Left ventricle myocardium inferior (tissue), 1 donor: ENCODE measurements around the gene PDC. TPM values are rescaled to one million over a fixed set of nuclear protein-coding genes. Genes with fewer than 3 reads are reported as not detected.
"Not testable (repeated sequence)": the region's sequence is repeated elsewhere in the genome, so short reads cannot be mapped to it uniquely, and the experiment has no call there.

Experiments used
- DNase-seq: peaks from one replicate; pipeline ENCODE4 v3.0.0-alpha.2; 2020
- H3K27ac ChIP-seq: fragments of 200-600 bp; replicated peaks from 2 replicates; pipeline ENCODE4 v1.8.0; 2021
- H3K27me3 ChIP-seq: fragments of 200-600 bp; 2 replicates; pipeline ENCODE4 v1.8.0; 2021; ENCODE audit warnings: low read depth
- H3K36me3 ChIP-seq: fragments of 200-600 bp; 2 replicates; pipeline ENCODE4 v1.8.0; 2021
- H3K4me1 ChIP-seq: fragments of 200-600 bp; 2 replicates; pipeline ENCODE4 v1.8.0; 2021
- H3K4me3 ChIP-seq: fragments of 200-600 bp; 2 replicates; pipeline ENCODE4 v1.8.0; 2021; ENCODE audit warnings: mild to moderate bottlenecking, moderate library complexity
- H3K9me3 ChIP-seq: fragments of 200-600 bp; replicated peaks from 2 replicates; pipeline ENCODE4 v1.8.0; 2021
- CTCF ChIP-seq: fragments of 200-600 bp; IDR thresholded peaks from 2 replicates; pipeline ENCODE4 v1.8.0; 2021; ENCODE audit warnings: antibody characterized with exemption, mild to moderate bottlenecking, borderline replicate concordance
- intact Hi-C: fragments of 100-400 bp; cut with micrococcal nuclease; formaldehyde crosslinking; loops from one replicate; pipeline ENCODE4 v1.11.0; 2022
- total RNA-seq: library from RNA; stranded (reverse); fragmentation: NEBNext Ultra II Directional; extraction: Animal tissue kit (Norgen Biotek cat#: 25700); gene quantifications from one replicate; pipeline ENCODE4 v1.2.1, GENCODE V29; 2021
- donor health status: DM: no; HTN: yes; CAD: no; lungs with severe emphysema.

Gene PDC
- total RNA-seq, 1 donor from 2014 or later = not detected

GRCh38 chr1:186473047-186473446 is 12.1 kb upstream of the PDC start:
- Histone ChIP-seq H3K4me3 (no peak overlapping the region), H3K4me1 (no peaks in the 10 kb centered on the region), H3K9me3 (no peaks in the 10 kb centered on the region), H3K27ac (no peak overlapping the region), H3K27me3 (no peaks in the 10 kb centered on the region), H3K36me3 (no peaks in the 10 kb centered on the region)
- no peak for TF ChIP-seq CTCF
- intact Hi-C loops = no loop called here
- no peak for DNase-seq

- Histone ChIP-seq H3K4me3 (no peak overlapping the region), H3K4me1 (no peaks in the 10 kb centered on the region), H3K36me3 (no peaks in the 10 kb centered on the region), H3K27me3 (no peaks in the 10 kb centered on the region), H3K9me3 (no peaks in the 10 kb centered on the region), H3K27ac (no peak overlapping the region)
- no peak for DNase-seq
- TF ChIP-seq CTCF = no peak
- intact Hi-C loops = no loop called here
Measured at GRCh38 chr1:186465946-186466345, 5.0 kb upstream of the PDC start.

GRCh38 chr1:186465491-186465890 is 4.6 kb upstream of the PDC start:
- H3K4me3 ChIP-seq, H3K4me1 ChIP-seq, H3K27me3 ChIP-seq, intact Hi-C loops, H3K36me3 ChIP-seq, DNase-seq, H3K9me3 ChIP-seq, H3K27ac ChIP-seq: not testable (repeated sequence)

- Histone ChIP-seq H3K27ac (no peak overlapping the region), H3K4me3 (no peak overlapping the region), H3K4me1 (no peaks in the 10 kb centered on the region), H3K9me3 (no peaks in the 10 kb centered on the region), H3K27me3 (no peaks in the 10 kb centered on the region), H3K36me3 (no peaks in the 10 kb centered on the region)
- no peak for DNase-seq
- no peak for TF ChIP-seq CTCF
- intact Hi-C loops = no loop called here
Measured at GRCh38 chr1:186463926-186464325, 3.0 kb upstream of the PDC start.

GRCh38 chr1:186463511-186463910 is 2.6 kb upstream of the PDC start:
- intact Hi-C loops = no loop called here
- no peaks in the 10 kb centered on the region for H3K27me3 ChIP-seq
- DNase-seq = no peak
- H3K9me3 ChIP-seq = no peaks in the 10 kb centered on the region
- H3K4me3 ChIP-seq = no peak overlapping the region
- no peak overlapping the region for H3K27ac ChIP-seq
- no peaks in the 10 kb centered on the region for H3K36me3 ChIP-seq
- H3K4me1 ChIP-seq = no peaks in the 10 kb centered on the region
- no peak for TF ChIP-seq CTCF

GRCh38 chr1:186459161-186459560 is 1.8 kb downstream of the PDC start:
- H3K9me3 ChIP-seq, H3K27me3 ChIP-seq, H3K36me3 ChIP-seq, H3K27ac ChIP-seq, intact Hi-C loops, H3K4me3 ChIP-seq, H3K4me1 ChIP-seq, DNase-seq: not testable (repeated sequence)

- Histone ChIP-seq H3K36me3 (peaks cover 2% of the 10 kb centered on the region), H3K27ac (no peak overlapping the region), H3K4me1 (no peaks in the 10 kb centered on the region), H3K9me3 (no peaks in the 10 kb centered on the region), H3K27me3 (no peaks in the 10 kb centered on the region), H3K4me3 (no peak overlapping the region)
- no peak for TF ChIP-seq CTCF
- intact Hi-C loops = no loop called here
- DNase-seq = no peak
Measured at GRCh38 chr1:186456729-186457255, 4.1 kb downstream of the PDC start.
